Fibroblast of the aortic adventitia (primary cell): ENCODE measurements around the gene ADGRF4. TPM values are rescaled to one million over a fixed set of nuclear protein-coding genes. Genes with fewer than 3 reads are reported as not detected.

Source experiments
- DNase-seq: peaks from one replicate; pipeline ENCODE4 v3.0.0-alpha.2; 2010; ENCODE audit warnings: low read depth
- H3K4me3 ChIP-seq: 2 replicates; pipeline ENCODE4 v1.5.1; 2011; ENCODE audit warnings: low read depth, mild to moderate bottlenecking, control low read depth, low read length, moderate library complexity
- total RNA-seq: library from RNA; depleted of rRNA; stranded (reverse); fragments of >200 nt; gene quantifications from 2 replicates; pipeline ENCODE4 v1.2.3, GENCODE V29; 2012; ENCODE audit warnings: low replicate concordance
- TF ChIP-seq, protein P1 (sequence below): IDR thresholded peaks from 2 replicates; pipeline ENCODE4 v1.5.1; 2011; ENCODE audit warnings: mild to moderate bottlenecking, low read length, control low read depth, inconsistent platforms; ENCODE audit not compliant: insufficient read depth

Gene ADGRF4
- total RNA-seq, 1 donor: 2.7 TPM

DNA sequence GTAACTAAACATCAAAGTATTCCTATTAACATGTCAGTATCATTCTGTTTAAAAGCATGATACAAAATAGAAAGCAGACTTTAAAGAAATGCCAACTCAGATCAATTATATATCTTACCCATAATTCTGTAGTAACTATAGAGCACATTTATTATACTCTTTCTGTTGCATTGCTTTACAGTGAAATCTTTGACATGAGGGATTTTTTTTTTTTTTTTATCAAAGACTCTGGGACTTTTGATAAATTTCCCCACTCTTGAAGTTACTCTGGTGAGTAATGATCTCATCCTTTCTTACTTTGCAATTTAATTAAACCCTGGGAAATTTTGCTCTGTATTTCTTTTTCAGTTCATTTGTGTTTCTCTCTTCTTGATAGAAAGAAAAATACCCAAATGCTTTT, 17.4 kb downstream of the ADGRF4 start:
- TF ChIP-seq, protein P1, sequence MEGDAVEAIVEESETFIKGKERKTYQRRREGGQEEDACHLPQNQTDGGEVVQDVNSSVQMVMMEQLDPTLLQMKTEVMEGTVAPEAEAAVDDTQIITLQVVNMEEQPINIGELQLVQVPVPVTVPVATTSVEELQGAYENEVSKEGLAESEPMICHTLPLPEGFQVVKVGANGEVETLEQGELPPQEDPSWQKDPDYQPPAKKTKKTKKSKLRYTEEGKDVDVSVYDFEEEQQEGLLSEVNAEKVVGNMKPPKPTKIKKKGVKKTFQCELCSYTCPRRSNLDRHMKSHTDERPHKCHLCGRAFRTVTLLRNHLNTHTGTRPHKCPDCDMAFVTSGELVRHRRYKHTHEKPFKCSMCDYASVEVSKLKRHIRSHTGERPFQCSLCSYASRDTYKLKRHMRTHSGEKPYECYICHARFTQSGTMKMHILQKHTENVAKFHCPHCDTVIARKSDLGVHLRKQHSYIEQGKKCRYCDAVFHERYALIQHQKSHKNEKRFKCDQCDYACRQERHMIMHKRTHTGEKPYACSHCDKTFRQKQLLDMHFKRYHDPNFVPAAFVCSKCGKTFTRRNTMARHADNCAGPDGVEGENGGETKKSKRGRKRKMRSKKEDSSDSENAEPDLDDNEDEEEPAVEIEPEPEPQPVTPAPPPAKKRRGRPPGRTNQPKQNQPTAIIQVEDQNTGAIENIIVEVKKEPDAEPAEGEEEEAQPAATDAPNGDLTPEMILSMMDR: no peak
- no peak for DNase-seq
- H3K4me3 ChIP-seq: no peak overlapping the region

DNA sequence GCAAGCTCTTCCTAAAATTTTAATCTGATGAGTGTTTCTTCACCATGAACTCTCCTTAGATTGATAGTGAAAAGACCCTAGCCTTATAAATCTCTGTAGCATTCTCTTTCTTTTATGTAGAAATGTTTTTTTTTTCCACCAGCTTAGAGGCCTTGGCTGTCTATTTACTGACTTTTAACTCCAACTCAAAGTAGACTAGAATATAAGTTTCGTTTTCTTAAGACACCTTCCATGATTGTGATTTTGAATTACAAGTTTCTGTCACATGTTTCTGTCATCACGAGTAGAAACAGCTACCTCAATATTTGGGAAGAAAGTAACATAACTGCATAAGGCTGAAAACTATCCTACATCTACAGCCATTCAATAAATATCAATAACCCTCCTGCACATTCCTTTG, 17.8 kb downstream of the ADGRF4 start:
- no peak for DNase-seq
- TF ChIP-seq, protein P1: no peak
- no peak overlapping the region for H3K4me3 ChIP-seq

DNA sequence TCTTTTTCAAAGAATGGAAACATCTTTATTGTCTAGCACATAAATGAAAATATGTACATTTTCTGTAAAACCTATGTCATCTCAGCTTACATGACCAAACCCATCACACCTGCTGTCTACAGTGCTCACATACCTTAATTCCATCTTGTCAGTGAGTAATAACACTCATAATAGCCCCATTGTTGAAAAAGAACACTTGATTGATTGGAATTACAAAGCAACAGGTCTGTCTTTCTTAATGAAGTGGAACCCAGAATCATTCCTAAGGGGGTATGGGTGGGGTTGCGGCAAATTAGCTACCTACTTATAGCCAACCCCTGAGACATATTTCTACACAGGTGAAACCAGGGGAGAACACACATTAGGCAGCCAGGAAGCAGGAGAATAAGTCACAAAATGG, 20.2 kb downstream of the ADGRF4 start:
- TF ChIP-seq, protein P1: no peak
- no peak overlapping the region for H3K4me3 ChIP-seq

DNA sequence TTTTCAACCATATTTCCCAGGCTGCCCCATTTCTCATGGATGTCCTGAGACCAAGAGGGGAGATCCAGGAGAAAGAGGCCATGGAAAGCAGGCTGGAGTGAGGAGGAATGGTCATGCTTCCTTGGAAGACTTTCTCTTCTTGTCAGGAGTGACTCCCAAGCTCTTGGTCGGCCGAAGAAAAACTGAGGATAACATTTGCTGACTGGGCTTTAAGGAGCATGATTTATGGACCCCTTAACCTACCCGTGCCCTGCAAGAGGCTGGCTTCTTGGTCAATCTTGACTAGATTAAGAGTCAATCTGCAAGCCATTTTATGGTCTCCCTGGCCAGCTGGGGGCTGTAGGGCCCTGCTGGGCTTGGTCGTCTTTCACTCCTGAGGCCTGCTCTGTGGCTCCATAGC, 22.8 kb downstream of the ADGRF4 start:
- TF ChIP-seq, protein P1: no peak
- H3K4me3 ChIP-seq: no peak overlapping the region
- DNase-seq: no peak

More for the DNA sequence above, 20.2 kb downstream of the ADGRF4 start:
- DNase-seq: no peak

DNA sequence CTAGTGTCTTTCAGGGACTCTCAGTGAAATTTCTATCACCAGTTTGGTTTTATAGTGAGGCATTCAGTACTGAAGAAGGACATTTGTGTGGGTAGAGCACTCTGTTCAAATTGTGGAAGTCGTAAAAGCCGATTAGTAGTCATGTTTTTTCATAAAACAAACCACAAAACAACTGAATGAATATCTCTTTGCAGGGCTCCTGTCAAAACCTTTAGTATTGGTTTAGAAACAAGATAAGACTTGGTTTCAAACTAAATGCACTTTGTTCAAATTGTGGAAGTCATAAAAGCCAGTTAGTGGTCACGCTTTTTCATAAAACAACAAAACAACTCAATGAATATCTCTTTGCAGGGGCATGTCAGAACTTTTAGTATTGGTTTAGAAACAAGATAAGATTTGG, 23.8 kb downstream of the ADGRF4 start:
- no peak for DNase-seq
- TF ChIP-seq, protein P1: no peak
- no peak overlapping the region for H3K4me3 ChIP-seq

DNA sequence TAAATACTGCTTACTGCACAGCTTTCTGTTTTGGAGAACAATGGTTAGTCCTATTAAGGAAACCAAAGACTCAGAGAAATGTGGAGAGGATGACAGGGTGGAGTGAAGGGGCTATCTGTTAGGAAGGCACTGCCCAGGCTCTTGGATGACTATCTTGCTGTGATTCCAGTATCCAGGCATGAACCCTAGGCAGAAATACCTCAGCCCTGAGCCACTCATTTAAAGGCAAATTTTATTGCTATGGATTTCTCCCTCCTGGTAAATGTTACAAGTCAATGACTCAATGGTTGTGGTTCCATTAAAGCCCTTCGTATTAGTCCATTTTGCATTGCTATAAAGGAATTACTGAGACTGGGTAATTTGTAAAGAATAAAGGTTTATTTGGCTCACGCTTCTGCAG, 25.9 kb downstream of the ADGRF4 start:
- no peak overlapping the region for H3K4me3 ChIP-seq
- DNase-seq: no peak
- TF ChIP-seq, protein P1: no peak

DNA sequence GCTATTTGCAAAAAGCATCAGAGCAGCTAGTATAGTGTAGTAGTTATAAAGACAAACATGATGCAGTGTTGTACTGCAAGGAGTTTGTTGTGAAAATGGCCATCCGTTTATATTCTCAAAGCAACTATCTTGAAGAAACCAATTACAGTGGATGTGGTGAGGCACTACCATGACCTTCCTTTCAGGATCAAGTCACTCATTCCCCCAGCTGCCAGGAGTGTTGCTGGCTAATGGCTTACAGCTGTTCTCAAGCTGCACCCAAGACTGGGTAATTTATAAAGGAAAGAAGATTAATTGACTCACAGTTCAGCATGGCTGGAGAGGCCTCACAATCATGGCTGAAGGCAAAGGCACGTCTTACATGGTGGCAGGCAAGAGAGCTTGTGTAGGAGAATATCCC, 29.0 kb downstream of the ADGRF4 start:
- TF ChIP-seq, protein P1: no peak
- peak; percentile 14 for DNase-seq
- no peak overlapping the region for H3K4me3 ChIP-seq
